ENCODE data around the gene AGPAT3.

DNA sequence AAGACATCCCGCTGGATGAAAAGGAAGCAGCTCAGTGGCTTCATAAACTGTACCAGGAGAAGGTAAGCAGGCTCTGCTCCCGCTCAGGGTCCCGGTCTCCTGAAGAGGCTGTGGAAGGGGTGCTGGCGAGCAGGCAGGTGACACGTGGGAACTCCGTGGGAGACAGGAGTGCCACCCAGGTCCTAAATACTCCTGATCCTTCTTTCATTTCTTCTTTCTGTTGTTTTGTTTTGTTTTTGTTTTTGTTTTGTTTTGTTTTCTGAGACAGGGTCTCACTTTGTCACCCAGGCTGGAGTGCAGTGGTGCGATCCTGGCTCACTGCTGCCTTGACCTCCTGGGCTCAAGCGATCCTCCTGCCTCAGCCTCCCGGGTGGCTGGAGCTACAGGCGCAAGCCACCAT is 113.0 kb downstream of the AGPAT3 start:
- TF ChIP-seq, protein P1, sequence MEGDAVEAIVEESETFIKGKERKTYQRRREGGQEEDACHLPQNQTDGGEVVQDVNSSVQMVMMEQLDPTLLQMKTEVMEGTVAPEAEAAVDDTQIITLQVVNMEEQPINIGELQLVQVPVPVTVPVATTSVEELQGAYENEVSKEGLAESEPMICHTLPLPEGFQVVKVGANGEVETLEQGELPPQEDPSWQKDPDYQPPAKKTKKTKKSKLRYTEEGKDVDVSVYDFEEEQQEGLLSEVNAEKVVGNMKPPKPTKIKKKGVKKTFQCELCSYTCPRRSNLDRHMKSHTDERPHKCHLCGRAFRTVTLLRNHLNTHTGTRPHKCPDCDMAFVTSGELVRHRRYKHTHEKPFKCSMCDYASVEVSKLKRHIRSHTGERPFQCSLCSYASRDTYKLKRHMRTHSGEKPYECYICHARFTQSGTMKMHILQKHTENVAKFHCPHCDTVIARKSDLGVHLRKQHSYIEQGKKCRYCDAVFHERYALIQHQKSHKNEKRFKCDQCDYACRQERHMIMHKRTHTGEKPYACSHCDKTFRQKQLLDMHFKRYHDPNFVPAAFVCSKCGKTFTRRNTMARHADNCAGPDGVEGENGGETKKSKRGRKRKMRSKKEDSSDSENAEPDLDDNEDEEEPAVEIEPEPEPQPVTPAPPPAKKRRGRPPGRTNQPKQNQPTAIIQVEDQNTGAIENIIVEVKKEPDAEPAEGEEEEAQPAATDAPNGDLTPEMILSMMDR (IDR thresholded peaks at IDR 0.05; ENCODE audit: extremely low read depth in 1 of 2, insufficient read depth in 1 of 2, low read depth in 1 of 2, low read length in 2 of 2): no peak
- no peak for TF ChIP-seq GATA2 (IDR thresholded peaks at IDR 0.05; ENCODE audit: insufficient read depth, insufficient read length, low read depth, low read length)
- TF ChIP-seq, protein P2, sequence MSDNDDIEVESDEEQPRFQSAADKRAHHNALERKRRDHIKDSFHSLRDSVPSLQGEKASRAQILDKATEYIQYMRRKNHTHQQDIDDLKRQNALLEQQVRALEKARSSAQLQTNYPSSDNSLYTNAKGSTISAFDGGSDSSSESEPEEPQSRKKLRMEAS (IDR thresholded peaks at IDR 0.05; ENCODE audit: insufficient read depth, insufficient read length): no peak
- TF ChIP-seq POLR2AphosphoS5 (IDR thresholded peaks at IDR 0.05; ENCODE audit: insufficient read depth, low read depth, low read length): no peak
- no peak for TF ChIP-seq FOS (IDR thresholded peaks at IDR 0.05; ENCODE audit: borderline replicate concordance, insufficient read depth, low read length)
- no peak for TF ChIP-seq POLR2A (IDR thresholded peaks at IDR 0.05; ENCODE audit: low read depth, low read length)
- TF ChIP-seq JUN (IDR thresholded peaks at IDR 0.05; ENCODE audit: borderline replicate concordance, insufficient read depth, insufficient read length, low read depth): no peak
